ENCODE results near the gene GAS5. TPM values are rescaled to one million over a fixed set of nuclear protein-coding genes. Genes with fewer than 3 reads are reported as not detected.

GAS5 gene
- 100 to 1,000 TPM; 604 to 736 TPM for total RNA-seq
- 429 to 606 reads per million in 2 donors for total RNA-seq

- no peaks in the 10 kb centered on the region for H3K9me3 ChIP-seq (ENCODE audit: control insufficient read depth, low read length, poor library complexity, severe bottlenecking)
- peak within 1 kb of the TSS; percentile 91 for H3K4me3 Mint-ChIP-seq
- DNase-seq: peak; percentile 95 to 99 (median 96)
- H3K27ac Mint-ChIP-seq: peak within 1 kb of the TSS; percentile 92
- H3K36me3 Mint-ChIP-seq (ENCODE audit: low read depth): peaks cover 10% of the 10 kb centered on the region
- no peaks in the 10 kb centered on the region for H3K27me3 Mint-ChIP-seq
- H3K4me1 Mint-ChIP-seq: peaks cover 58% of the 10 kb centered on the region
- peak; percentile 84 for ATAC-seq
Observed at GRCh38 chr1:173867753-173868265, at the start of gene GAS5. GAS5 (minus strand) TSS chr1:173867989.

DNA sequence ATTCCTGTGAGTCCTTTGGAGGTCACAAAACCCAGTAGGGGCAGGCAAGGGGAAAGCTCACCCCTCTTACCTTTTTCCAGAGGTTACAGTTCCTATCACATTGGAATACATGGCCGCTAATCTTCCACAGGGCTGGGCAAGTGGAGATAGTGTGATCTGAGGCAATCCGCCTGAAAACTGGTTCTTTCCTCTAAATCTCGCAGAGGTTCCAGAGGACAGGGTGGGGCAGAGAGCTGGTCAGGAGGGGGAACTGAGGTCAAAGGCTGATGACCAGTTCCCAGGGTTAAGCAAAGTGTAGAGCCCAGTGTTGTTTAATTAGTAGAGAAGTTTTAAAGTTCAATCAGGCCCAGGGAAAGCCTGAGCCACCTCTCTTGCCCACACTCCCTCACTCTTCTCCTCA, 49.4 kb upstream of the GAS5 start, which contains the start of gene SERPINC1:
TSS of gene SERPINC1 (minus strand) at position 179 of the 400 bp plus-strand sequence. CDS start at position 111, 68 bp downstream.
- ATAC-seq (no peak), DNase-seq (no peak)
- no peaks in the 10 kb centered on the region for H3K4me1 Mint-ChIP-seq

GRCh38 chr1:173916667-173917066, 48.9 kb upstream of the GAS5 start:
- ATAC-seq: no peak
- no peak for DNase-seq
- Mint-ChIP-seq H3K27me3 (no peaks in the 10 kb centered on the region), H3K36me3 (ENCODE audit: low read depth) (no peaks in the 10 kb centered on the region), H3K4me1 (no peaks in the 10 kb centered on the region), H3K27ac (no peak overlapping the region), H3K4me3 (no peak overlapping the region)
- H3K9me3 ChIP-seq (ENCODE audit: control insufficient read depth, low read length, poor library complexity, severe bottlenecking): no peaks in the 10 kb centered on the region

More for the DNA sequence above, 49.4 kb upstream of the GAS5 start, which contains the start of gene SERPINC1:
- Mint-ChIP-seq H3K36me3 (ENCODE audit: low read depth) (no peaks in the 10 kb centered on the region), H3K27me3 (no peaks in the 10 kb centered on the region), H3K4me3 (no peak within 1 kb of the TSS), H3K27ac (no peak within 1 kb of the TSS)
- H3K9me3 ChIP-seq (ENCODE audit: control insufficient read depth, low read length, poor library complexity, severe bottlenecking): no peaks in the 10 kb centered on the region

GRCh38 chr1:173915596-173915995, 47.8 kb upstream of the GAS5 start:
- no peak for ATAC-seq
- Mint-ChIP-seq H3K27ac (no peak overlapping the region), H3K4me3 (no peak overlapping the region), H3K36me3 (ENCODE audit: low read depth) (no peaks in the 10 kb centered on the region), H3K27me3 (no peaks in the 10 kb centered on the region), H3K4me1 (no peaks in the 10 kb centered on the region)
- DNase-seq: no peak
- no peaks in the 10 kb centered on the region for H3K9me3 ChIP-seq (ENCODE audit: control insufficient read depth, low read length, poor library complexity, severe bottlenecking)

DNA sequence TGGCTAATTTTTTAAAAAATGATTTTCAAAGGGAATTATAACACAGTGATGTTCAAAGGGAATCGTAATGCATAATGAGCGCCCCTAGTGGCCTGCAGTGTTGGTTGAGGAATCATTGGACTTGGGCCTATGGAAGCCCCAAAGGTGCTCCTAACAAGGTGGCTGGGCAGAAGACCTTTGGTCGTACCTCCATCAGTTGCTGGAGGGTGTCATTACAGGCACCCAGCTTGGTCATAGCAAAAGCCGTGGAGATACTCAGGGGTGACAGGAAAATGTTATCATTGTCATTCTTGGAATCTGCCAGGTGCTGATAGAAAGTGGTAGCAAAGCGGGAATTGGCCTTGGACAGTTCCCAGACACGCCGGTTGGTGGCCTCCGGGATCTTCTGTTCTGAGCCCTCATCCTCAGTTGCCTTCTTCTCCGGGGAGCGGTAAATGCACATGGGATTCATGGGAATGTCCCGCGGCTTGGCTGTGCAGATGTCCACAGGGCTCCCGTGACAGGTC, 46.6 kb upstream of the GAS5 start:
- ATAC-seq: no peak
- Mint-ChIP-seq H3K4me1 (no peaks in the 10 kb centered on the region), H3K4me3 (no peak overlapping the region), H3K36me3 (ENCODE audit: low read depth) (no peaks in the 10 kb centered on the region), H3K27ac (no peak overlapping the region), H3K27me3 (no peaks in the 10 kb centered on the region)
- H3K9me3 ChIP-seq (ENCODE audit: control insufficient read depth, low read length, poor library complexity, severe bottlenecking): no peaks in the 10 kb centered on the region
- DNase-seq: no peak

- H3K4me1 Mint-ChIP-seq: no peaks in the 10 kb centered on the region
- no peaks in the 10 kb centered on the region for H3K9me3 ChIP-seq (ENCODE audit: control insufficient read depth, low read length, poor library complexity, severe bottlenecking)
- ATAC-seq (no peak), DNase-seq (no peak)
- H3K4me3 Mint-ChIP-seq: no peak overlapping the region
- no peaks in the 10 kb centered on the region for H3K27me3 Mint-ChIP-seq
- no peak overlapping the region for H3K27ac Mint-ChIP-seq
- no peaks in the 10 kb centered on the region for H3K36me3 Mint-ChIP-seq (ENCODE audit: low read depth)
Observed at GRCh38 chr1:173913111-173913510, 45.3 kb upstream of the GAS5 start.

DNA sequence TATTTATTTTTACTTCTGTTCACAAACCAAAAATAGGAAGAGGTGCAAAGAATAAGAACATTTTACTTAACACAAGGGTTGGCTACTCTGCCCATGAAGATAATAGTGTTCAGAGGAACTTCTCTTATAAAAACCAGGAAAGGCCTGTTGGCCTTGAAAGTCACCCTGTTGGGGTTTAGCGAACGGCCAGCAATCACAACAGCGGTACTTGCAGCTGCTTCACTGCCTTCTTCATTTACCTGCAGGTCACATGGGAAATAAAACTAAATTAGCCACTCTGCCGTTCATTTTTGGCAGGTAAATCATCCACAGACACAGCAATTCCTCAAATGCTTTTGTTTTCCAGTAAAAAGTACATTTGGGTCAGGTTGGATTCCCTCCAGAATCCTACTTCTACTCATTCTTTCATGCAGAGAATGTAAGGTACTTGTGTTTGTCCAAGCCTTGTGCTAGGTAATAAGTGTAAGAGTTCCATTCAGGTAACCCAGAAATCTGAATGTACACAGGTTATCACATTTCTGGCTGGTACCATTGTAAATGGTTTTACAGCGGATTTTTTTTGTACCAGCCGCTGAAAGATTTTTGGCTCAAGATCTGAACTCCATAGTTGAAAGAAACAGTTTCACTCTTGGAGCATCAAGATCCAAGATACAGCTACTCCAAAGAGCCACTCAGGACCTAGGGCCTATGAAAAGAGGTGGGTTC, 36.2 kb upstream of the GAS5 start:
- peaks cover 10% of the 10 kb centered on the region for H3K4me1 Mint-ChIP-seq
- no peaks in the 10 kb centered on the region for H3K9me3 ChIP-seq (ENCODE audit: control insufficient read depth, low read length, poor library complexity, severe bottlenecking)
- no peaks in the 10 kb centered on the region for H3K27me3 Mint-ChIP-seq
- DNase-seq (no peak), ATAC-seq (no peak)
- H3K27ac Mint-ChIP-seq: no peak overlapping the region
- peaks cover 8% of the 10 kb centered on the region for H3K36me3 Mint-ChIP-seq (ENCODE audit: low read depth)
- H3K4me3 Mint-ChIP-seq: no peak overlapping the region

GRCh38 chr1:173900992-173901391, 33.2 kb upstream of the GAS5 start:
- Mint-ChIP-seq H3K27me3 (no peaks in the 10 kb centered on the region), H3K27ac (no peak overlapping the region), H3K36me3 (ENCODE audit: low read depth) (peaks cover 8% of the 10 kb centered on the region), H3K4me3 (no peak overlapping the region), H3K4me1 (peaks cover 10% of the 10 kb centered on the region)
- H3K9me3 ChIP-seq (ENCODE audit: control insufficient read depth, low read length, poor library complexity, severe bottlenecking): no peaks in the 10 kb centered on the region
- no peak for ATAC-seq
- DNase-seq: no peak

DNA sequence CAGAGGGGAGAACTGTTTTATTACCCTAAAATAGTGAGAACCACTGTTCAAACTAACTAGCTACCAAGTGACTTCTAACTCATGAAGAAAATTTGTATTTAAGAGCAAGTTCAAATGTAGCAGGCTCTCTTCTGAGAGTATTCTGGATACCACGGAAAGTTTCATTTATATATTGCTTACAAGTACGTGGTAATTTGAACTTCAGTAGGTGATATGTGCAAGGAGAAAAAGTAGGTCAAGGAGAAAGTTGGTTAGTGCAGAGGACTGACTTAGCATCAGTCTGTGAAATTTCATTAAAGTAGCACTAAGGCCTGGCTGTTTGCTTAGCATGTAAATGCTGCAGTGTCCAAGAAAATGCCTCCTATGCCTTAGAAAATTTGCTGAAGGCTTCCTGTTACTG, 32.6 kb upstream of the GAS5 start:
- no peak overlapping the region for H3K27ac Mint-ChIP-seq
- H3K4me3 Mint-ChIP-seq: no peak overlapping the region
- H3K9me3 ChIP-seq (ENCODE audit: control insufficient read depth, low read length, poor library complexity, severe bottlenecking): no peaks in the 10 kb centered on the region
- DNase-seq (no peak), ATAC-seq (no peak)
- no peaks in the 10 kb centered on the region for H3K27me3 Mint-ChIP-seq
- H3K36me3 Mint-ChIP-seq (ENCODE audit: low read depth): peaks cover 5% of the 10 kb centered on the region
- H3K4me1 Mint-ChIP-seq: peaks cover 10% of the 10 kb centered on the region

GRCh38 chr1:173894189-173894588, 26.4 kb upstream of the GAS5 start:
- no peaks in the 10 kb centered on the region for H3K36me3 Mint-ChIP-seq (ENCODE audit: low read depth)
- ATAC-seq: no peak
- no peaks in the 10 kb centered on the region for H3K27me3 Mint-ChIP-seq
- H3K4me3 Mint-ChIP-seq: no peak overlapping the region
- no peaks in the 10 kb centered on the region for H3K9me3 ChIP-seq (ENCODE audit: control insufficient read depth, low read length, poor library complexity, severe bottlenecking)
- peaks cover 5% of the 10 kb centered on the region for H3K4me1 Mint-ChIP-seq
- H3K27ac Mint-ChIP-seq: no peak overlapping the region
- no peak for DNase-seq

DNA sequence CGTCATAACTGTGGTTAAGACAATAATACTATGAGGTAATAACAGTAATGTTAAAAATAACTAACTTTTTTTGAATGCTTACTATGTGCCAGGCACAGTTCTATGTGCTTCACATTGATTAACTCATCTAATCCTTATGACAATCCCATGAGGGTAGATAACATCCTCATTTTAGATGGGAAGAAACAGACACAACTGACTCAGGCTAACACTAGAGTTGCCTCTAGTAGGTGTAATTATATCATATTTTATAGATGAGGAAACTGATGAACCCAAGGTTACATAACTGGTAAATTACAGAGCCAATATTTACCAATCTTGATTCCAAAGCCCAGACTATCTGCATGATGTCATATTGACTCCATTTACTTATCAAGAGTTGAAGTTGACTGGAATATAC, 25.8 kb upstream of the GAS5 start:
- H3K36me3 Mint-ChIP-seq (ENCODE audit: low read depth): no peaks in the 10 kb centered on the region
- H3K27ac Mint-ChIP-seq: no peak overlapping the region
- H3K4me3 Mint-ChIP-seq: no peak overlapping the region
- no peaks in the 10 kb centered on the region for H3K9me3 ChIP-seq (ENCODE audit: control insufficient read depth, low read length, poor library complexity, severe bottlenecking)
- H3K4me1 Mint-ChIP-seq: peaks cover 4% of the 10 kb centered on the region
- DNase-seq (no peak), ATAC-seq (no peak)
- no peaks in the 10 kb centered on the region for H3K27me3 Mint-ChIP-seq

DNA sequence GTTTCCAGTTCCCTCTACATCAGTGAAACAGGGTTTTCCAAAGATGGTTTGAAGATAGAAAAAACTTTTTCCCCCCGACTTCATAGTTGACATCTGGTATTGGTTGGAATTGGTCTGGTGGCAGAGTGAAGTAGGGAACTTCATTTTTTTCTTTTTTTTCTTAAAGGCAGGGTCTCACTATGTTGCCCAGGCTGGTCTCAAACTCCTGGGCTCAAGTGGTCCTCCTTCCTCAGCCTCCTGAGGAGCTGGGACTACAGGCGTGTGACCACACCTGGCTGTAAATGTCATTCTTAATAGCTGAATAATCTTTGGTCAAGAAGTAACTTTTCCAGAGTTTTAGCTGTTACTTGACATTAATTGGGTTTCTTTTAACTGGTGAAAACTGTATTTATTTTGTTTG, 22.1 kb upstream of the GAS5 start:
- no peaks in the 10 kb centered on the region for H3K9me3 ChIP-seq (ENCODE audit: control insufficient read depth, low read length, poor library complexity, severe bottlenecking)
- no peak overlapping the region for H3K27ac Mint-ChIP-seq
- ATAC-seq (no peak), DNase-seq (no peak)
- no peak overlapping the region for H3K4me3 Mint-ChIP-seq
- peaks cover 10% of the 10 kb centered on the region for H3K4me1 Mint-ChIP-seq
- no peaks in the 10 kb centered on the region for H3K27me3 Mint-ChIP-seq
- H3K36me3 Mint-ChIP-seq (ENCODE audit: low read depth): peaks cover 4% of the 10 kb centered on the region

GRCh38 chr1:173888749-173889148, 21.0 kb upstream of the GAS5 start:
- Mint-ChIP-seq H3K4me1 (peaks cover 10% of the 10 kb centered on the region), H3K4me3 (no peak overlapping the region)

DNA sequence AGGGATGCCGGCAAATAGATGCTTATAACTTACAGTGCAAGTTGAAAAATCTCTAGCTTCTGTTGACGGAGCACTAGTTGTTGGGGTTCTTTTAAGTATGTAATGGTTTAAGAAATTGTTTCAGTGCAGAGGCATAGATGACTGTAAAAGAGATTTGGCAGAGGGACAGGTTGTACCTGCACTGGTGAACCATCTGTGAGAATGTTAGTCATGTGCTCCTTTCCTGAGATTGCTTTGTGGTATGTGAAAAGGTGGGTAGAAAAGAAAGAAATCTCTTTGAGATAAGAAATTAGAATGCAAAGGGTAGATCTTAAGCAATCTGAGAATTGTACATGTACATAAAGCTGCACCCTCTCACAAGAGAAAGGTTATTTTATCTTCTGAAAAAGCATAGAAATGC, 19.8 kb upstream of the GAS5 start:
- H3K27ac Mint-ChIP-seq: peak overlapping the region; percentile 21
- H3K27me3 Mint-ChIP-seq: no peaks in the 10 kb centered on the region
- H3K36me3 Mint-ChIP-seq (ENCODE audit: low read depth): peaks cover 4% of the 10 kb centered on the region
- ATAC-seq (no peak), DNase-seq (no peak)
- H3K4me1 Mint-ChIP-seq: peaks cover 10% of the 10 kb centered on the region
- H3K9me3 ChIP-seq (ENCODE audit: control insufficient read depth, low read length, poor library complexity, severe bottlenecking): no peaks in the 10 kb centered on the region
- no peak overlapping the region for H3K4me3 Mint-ChIP-seq

More at GRCh38 chr1:173888749-173889148, 21.0 kb upstream of the GAS5 start:
- ATAC-seq: no peak
- DNase-seq: no peak
- H3K9me3 ChIP-seq (ENCODE audit: control insufficient read depth, low read length, poor library complexity, severe bottlenecking): no peaks in the 10 kb centered on the region
- H3K27ac Mint-ChIP-seq: no peak overlapping the region
- no peaks in the 10 kb centered on the region for H3K27me3 Mint-ChIP-seq
- H3K36me3 Mint-ChIP-seq (ENCODE audit: low read depth): peaks cover 4% of the 10 kb centered on the region

Measured in T-helper 17 cell (primary cell).